HG02571 (cell line): ENCODE measurements around the gene DCAF7.

Experiments used
- ATAC-seq: cut with Tn5 transposase; IDR thresholded peaks from one replicate; pipeline ENCODE4 v1.9.1; 2021; ENCODE audit warnings: mild to moderate bottlenecking, moderate library complexity; ENCODE audit not compliant: unreplicated experiment

The DCAF7 gene

DNA sequence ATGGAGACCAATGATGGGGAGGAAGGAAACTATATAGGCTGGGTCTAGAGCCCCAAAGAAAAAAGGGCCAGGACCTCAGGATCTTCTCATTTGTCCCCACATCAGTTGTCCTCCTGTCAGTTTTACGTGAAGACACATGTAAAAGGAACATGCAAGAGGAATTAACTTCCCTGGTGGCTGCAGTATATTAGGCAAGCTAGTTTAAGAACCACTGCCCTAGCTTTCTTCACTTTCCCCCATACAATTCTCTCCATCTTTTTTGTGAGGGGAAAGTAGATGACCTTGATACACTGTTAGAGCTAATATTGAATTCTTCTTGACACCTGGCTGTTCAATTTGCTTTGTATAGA lies 74.2 kb downstream of the DCAF7 start:
- ATAC-seq = no peak

DNA sequence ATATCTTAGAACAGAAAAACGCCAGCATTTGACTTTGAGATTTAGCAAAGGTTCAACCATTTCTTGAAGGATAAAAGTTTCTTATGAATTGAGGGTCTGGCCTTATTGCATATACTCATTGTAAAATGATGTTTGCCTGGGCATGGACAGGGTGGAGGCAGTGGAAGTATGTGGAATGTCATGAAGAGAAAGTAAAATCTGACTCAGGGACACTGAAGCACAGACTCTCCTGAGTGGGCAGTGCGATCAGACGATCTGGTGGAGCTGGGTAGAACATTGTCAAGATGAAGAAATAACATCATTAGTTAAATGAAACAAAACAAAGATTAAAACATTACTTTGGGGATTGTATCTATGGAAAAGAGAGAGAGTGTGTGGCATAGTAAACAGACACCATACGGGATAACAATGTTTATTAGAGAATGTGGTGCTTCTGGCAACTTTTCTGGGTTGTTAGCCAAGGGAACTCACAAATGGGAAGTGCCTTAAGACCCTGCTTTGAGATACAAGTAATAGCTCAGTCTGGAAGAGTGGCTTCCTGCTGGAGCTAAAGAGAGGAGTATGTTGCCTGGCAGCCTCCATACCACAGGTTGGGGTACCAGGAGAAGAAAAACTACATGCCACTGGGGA lies 76.4 kb downstream of the DCAF7 start:
- ATAC-seq = no peak

DNA sequence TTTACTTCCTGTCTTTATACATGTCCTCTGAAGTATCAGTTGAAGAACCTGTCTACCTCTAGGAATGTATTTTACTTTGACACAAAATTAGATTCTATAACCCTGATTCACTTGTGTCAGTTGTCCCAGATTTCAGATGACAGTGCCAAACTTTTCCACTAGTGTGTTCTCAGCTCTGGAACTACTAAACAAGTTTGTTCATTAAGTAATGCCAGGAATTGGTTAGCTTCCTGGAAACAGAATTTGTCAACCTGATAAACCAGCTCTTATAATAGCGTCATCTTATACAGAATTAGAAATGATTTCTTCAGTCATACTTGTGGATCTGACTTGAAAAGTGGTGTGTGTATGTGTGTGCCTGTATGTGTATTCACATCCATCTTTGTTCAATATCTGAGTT lies 79.3 kb downstream of the DCAF7 start:
- no peak for ATAC-seq

DNA sequence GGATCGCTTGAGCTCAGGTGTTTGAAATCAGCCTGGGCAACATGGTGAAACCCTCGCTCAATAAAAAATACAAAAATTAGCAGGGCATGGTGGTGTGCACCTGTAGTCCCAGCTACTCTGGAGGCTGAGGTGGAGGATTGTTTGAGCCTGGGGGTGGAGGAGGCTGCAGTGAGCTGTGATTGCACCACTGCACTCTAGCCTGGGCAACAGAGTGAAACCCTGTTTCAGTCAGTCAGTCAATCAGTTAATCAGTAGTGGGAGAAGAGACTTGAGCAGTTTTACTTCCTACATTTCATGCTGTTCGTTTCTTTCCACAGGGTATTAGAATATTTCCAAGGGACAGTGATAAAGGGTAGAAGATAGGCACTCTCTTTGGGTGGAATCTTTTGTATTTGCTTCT lies 80.8 kb downstream of the DCAF7 start:
- ATAC-seq = no peak

DNA sequence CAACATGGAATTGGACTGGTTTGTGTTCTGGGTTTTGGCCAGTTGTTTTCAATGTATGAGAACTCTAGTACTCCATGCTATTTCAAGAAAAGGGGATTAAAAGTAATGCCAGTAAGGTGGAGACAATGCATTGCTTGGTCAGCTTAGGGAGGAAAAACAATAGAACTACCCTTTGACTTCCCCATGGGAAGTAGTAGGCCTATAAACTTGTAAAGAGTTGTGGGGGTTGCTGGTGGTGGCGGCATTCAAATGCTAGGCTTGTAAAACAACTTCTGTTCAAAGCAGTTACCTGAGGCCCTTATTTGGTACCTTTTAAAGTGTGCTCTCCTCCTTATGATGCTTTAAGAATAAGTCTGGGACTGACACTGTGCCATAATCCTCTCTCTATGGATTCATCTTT lies 81.3 kb downstream of the DCAF7 start:
- ATAC-seq = no peak

DNA sequence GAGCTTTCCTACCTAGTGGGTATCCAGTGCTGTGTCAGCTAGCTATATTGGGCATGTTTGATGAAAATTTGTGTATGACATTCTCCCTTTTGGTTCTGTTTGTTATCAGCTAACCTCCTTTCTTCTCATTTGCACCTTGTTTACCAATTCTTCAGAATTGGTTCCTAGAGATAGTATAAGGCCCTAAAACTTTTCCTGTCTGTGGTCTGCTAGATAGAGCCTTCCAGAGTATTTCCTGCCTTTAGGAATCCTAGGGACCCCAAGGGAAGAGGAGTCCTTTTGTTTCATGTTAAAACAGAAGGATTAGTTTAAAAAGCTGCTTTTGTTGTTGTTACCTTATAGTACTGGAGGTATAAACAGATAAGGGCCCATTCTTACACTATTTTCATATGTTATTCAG lies 83.5 kb downstream of the DCAF7 start:
- ATAC-seq = no peak

DNA sequence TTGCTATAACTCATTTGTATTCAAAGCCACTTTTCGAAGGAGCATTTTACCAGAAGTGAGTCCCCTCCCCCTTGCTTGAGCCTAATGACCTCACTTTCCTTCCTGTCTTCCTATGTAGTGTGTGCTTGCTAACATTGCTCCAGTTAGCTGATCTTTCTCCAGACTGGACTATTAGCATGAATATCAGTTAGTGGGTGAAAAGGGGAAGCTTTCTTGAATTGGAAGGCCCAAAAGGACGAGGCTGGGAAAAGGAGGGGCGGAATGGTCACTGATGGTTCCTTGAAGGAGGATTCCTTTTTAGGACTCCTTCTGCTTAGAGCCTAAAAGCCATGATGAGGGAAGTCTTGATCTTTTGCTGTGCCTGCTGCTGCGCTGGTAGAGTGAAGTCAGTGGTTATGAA lies 83.9 kb downstream of the DCAF7 start:
- no peak for ATAC-seq

DNA sequence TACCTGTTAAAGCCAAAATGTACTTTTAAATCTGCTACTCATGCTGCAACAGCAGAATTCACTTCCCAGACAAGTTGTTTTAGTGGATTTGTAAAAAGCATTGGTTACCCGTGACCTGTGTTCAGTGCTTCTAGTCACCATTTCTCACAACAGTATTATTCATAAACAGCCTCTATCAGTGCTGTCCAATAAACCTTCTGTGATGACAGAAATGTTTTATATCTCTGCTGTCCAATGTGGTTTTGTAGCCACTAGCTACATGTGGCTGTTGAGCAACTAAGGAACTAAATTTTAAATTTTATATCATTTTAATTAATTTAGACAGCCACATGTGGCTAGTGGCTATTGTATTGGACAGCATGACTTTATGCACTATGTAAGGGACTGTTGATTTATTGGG lies 84.5 kb downstream of the DCAF7 start:
- no peak for ATAC-seq

DNA sequence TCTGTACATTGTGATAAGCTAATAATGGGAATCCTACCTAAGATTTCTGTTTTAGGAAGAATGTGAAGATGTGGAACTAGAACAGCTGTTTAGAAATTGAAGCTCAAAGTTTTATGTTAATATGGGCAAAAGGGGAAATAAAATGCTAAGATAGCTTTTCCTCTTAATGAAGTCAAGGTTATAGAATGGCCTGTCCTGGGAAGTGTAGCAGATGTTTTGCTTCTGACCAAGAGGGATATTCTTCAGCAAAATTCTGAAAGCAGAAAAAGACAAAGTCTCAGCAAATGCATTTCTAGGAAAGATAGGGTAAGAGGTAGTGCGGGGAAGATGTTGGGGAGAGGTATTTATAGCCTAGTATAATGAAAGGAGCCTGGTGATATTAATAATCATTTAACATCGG lies 85.0 kb downstream of the DCAF7 start:
- ATAC-seq = no peak

DNA sequence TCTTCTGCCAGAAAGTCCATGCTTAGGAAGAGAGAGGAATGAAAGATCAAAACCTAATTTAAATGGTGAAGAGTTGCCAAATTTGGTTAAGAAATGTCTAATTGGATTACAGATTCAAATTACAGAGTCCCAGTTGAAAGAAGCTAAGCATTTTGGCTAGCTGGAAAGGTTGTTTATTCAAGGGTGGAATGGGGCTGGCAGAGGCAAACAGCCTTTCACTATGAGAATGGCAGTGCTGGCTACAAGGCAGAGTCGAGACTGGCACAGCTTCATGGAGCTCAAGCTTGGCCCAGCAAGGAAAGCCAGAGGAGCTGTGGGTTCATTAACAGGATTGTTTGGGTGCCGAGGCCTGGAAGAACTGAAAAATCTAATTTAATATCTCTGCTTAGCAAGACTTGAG lies 85.5 kb downstream of the DCAF7 start:
- no peak for ATAC-seq

DNA sequence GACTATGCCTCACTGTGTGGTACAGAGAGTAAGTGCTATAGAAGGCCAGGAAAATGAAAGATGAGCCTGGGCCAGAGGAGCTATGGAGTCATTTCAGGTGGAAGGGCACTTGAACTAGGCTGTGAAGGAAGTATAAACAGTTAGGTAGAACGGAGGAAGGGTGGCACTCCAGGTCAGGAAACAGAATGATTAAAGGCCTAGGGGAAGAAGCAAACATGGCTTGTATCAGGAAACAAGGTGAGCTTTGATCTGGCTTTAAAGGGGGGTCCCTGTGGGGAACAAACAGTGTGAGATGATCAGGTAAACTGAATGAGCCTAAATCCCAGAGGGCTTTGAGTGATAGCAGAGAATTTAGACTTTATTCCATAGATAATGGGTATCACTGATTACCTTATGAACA lies 88.8 kb downstream of the DCAF7 start:
- ATAC-seq = no peak

DNA sequence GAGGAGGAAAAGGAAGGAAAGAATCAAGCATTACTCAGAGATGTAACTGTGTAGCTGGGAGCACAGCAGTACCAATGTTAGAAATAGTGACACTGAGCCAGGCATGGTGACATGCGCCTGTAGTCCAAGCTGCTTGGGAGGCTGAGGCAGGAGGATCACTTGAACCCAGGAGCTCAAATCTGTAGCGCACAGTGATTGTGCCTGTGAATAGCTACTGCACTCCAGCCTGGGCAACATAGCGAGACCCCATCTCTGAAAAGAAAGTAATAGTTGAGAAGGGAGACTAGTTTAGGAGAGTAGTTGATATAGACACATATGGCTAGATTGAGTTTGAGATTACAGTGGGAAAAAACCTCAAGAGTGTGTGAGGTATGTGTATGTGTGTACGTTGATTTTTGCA lies 89.8 kb downstream of the DCAF7 start:
- no peak for ATAC-seq

DNA sequence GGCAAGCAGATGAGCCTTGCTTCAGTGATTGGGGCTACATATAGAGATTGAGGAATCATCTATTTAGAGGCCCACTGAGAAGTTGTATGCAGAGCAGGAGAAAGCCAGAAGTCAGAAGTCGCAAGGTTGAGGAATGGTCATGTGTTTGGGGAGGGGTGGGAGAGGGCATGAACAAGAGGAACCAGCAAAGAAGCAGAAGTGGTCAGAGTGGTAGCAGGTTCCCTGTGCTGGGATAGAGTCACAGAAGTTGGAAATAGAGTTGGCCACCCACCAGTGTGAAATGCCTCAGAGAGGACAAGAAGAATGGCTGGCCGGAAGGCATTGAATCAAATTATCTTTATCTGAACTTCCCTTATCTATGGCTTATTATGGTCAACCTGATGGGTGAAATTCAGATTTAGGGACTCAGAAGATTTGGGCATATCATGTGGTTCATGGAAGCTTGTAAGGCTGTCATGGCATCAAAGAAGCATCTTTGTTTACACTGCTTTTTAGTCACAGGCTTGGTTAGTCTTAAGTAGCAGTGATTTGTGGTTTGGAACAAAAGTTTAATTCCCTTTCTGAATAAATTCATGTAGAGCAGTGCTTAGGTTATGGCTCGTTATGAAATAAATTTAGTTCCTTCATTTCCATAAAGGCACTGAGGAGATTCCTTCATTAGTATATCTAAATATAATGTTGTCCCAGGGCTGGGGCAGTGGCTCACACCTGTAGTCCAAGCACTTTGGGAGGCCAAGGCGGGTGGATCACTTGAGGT lies 91.6 kb downstream of the DCAF7 start:
- ATAC-seq = no peak
